ENCODE measurements around the gene PHF12. TPM values are rescaled to one million over a fixed set of nuclear protein-coding genes. Genes with fewer than 3 reads are reported as not detected.
"Not testable (repeated sequence)": the region's sequence is repeated elsewhere in the genome, so short reads cannot be mapped to it uniquely, and the experiment has no call there.

The PHF12 gene
- total RNA-seq, 1 donor from 2014 or later = 58.4 TPM

DNA sequence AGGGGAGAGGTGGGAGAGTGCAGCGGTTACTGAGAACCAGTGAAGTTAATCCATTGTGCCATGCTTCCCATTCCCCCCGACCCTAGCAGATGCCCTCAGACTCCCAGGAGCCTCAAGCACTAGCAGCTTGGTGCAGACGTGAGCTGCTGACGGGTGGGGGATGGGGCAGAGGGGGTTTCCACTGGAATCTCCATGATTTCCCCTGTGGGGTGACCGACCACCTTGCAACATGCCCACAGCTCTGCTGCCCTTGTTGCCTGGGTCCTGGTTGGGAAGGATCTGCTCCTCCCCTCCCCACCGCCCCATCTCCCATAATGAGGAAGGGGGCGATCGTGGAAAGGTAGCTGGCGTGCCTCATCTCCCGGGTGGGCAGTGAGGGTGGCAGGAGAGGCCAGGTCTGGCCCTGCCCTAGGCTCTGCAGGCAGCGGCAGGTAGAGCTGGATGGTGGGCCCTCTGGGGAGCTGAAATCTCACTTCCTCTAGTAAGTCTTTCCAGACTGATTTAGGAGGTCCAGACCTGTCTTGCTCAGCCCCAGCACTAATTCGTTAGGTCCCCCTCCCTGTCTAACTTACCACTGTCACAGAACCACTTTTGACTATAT, 63.3 kb downstream of the PHF12 start:
- Mint-ChIP-seq H3K9me3 (no peaks in the 10 kb centered on the region), H3K27me3 (ENCODE audit: insufficient read depth) (no peaks in the 10 kb centered on the region), H3K27ac (no peak overlapping the region), H3K4me3 (no peak overlapping the region), H3K4me1 (ENCODE audit: low read depth) (peaks cover 31% of the 10 kb centered on the region), H3K36me3 (ENCODE audit: low read depth) (peaks cover 30% of the 10 kb centered on the region)
- DNase-seq (ENCODE audit: low spot score) = no peak
- intact Hi-C loops (cut with micrococcal nuclease) = no loop called here

- peaks cover 33% of the 10 kb centered on the region for H3K36me3 Mint-ChIP-seq (ENCODE audit: low read depth)
- intact Hi-C loops (cut with micrococcal nuclease) = no loop called here
- H3K9me3 Mint-ChIP-seq = no peaks in the 10 kb centered on the region
- peaks cover 16% of the 10 kb centered on the region for H3K4me1 Mint-ChIP-seq (ENCODE audit: low read depth)
- no peak overlapping the region for H3K4me3 Mint-ChIP-seq
- no peak for DNase-seq (ENCODE audit: low spot score)
- no peaks in the 10 kb centered on the region for H3K27me3 Mint-ChIP-seq (ENCODE audit: insufficient read depth)
- no peak overlapping the region for H3K27ac Mint-ChIP-seq
Observed at GRCh38 chr17:28885951-28886350, 65.4 kb downstream of the PHF12 start.

DNA sequence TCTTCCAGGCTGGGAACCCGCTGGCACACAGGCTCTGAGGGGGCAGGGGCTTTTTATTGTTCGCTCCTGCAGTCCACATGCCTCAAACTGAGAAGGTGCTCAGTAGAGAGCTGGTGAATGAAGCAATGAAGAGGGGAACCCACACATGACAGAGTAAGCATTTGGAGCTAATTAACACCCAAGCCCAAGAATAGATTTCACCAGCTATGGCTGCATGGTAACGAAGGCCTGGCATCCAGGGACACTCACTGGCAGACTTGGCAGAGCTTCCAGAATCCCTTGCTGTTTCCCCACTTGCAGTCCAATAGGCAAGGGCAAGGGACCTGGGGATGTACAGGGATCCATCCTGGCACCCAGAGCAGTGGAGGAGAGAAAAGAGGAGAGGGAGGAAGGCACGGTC, 66.0 kb downstream of the PHF12 start:
- H3K27ac Mint-ChIP-seq = no peak overlapping the region

GRCh38 chr17:28883967-28884702, 67.2 kb downstream of the PHF12 start:
- H3K9me3 Mint-ChIP-seq = no peaks in the 10 kb centered on the region
- H3K4me1 Mint-ChIP-seq (ENCODE audit: low read depth) = peaks cover 4% of the 10 kb centered on the region
- H3K27me3 Mint-ChIP-seq (ENCODE audit: insufficient read depth) = no peaks in the 10 kb centered on the region
- DNase-seq (ENCODE audit: low spot score) = no peak
- peaks cover 36% of the 10 kb centered on the region for H3K36me3 Mint-ChIP-seq (ENCODE audit: low read depth)
- H3K27ac Mint-ChIP-seq = peak overlapping the region; percentile 50
- intact Hi-C loops (cut with micrococcal nuclease) = no loop called here
- H3K4me3 Mint-ChIP-seq = no peak overlapping the region

More for the DNA sequence above, 66.0 kb downstream of the PHF12 start:
- intact Hi-C loops (cut with micrococcal nuclease) = no loop called here
- H3K4me3 Mint-ChIP-seq = no peak overlapping the region
- no peaks in the 10 kb centered on the region for H3K27me3 Mint-ChIP-seq (ENCODE audit: insufficient read depth)
- peaks cover 31% of the 10 kb centered on the region for H3K36me3 Mint-ChIP-seq (ENCODE audit: low read depth)
- H3K4me1 Mint-ChIP-seq (ENCODE audit: low read depth) = peaks cover 10% of the 10 kb centered on the region
- no peaks in the 10 kb centered on the region for H3K9me3 Mint-ChIP-seq
- no peak for DNase-seq (ENCODE audit: low spot score)

GRCh38 chr17:28882154-28882895, 69.0 kb downstream of the PHF12 start:
- intact Hi-C loops (cut with micrococcal nuclease) = no loop called here
- DNase-seq (ENCODE audit: low spot score) = no peak
- H3K9me3 Mint-ChIP-seq = no peaks in the 10 kb centered on the region
- peaks cover 49% of the 10 kb centered on the region for H3K36me3 Mint-ChIP-seq (ENCODE audit: low read depth)
- no peak overlapping the region for H3K27ac Mint-ChIP-seq
- peaks cover 8% of the 10 kb centered on the region for H3K4me1 Mint-ChIP-seq (ENCODE audit: low read depth)
- H3K27me3 Mint-ChIP-seq (ENCODE audit: insufficient read depth) = no peaks in the 10 kb centered on the region
- H3K4me3 Mint-ChIP-seq = no peak overlapping the region

- Mint-ChIP-seq H3K27me3 (ENCODE audit: insufficient read depth) (no peaks in the 10 kb centered on the region), H3K27ac (no peak overlapping the region), H3K36me3 (ENCODE audit: low read depth) (peaks cover 46% of the 10 kb centered on the region), H3K4me1 (ENCODE audit: low read depth) (peaks cover 10% of the 10 kb centered on the region), H3K9me3 (no peaks in the 10 kb centered on the region), H3K4me3 (no peak overlapping the region)
- no peak for DNase-seq (ENCODE audit: low spot score)
- intact Hi-C loops (cut with micrococcal nuclease) = no loop called here
Observed at GRCh38 chr17:28881533-28882056, 69.7 kb downstream of the PHF12 start.

DNA sequence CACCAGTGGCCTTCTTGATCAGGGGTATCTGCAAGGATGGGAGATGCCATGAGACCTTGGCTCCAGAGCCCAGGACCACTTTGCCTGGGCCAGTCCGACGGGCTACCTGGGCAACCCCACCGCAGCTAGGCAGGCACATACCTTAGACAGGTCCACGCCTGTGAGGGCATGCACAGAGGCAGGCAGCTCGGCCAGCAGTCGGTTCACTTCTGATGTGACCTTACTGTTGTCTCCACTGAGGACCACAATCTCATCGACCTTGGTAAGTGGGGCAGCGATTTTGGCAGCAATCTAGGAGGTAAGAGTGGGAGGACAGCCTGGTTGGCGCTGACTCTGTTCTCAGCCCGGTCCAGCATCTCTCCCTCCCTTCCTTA, 70.8 kb downstream of the PHF12 start:
- Mint-ChIP-seq H3K4me1 (ENCODE audit: low read depth) (peaks cover 20% of the 10 kb centered on the region), H3K9me3 (no peaks in the 10 kb centered on the region), H3K27ac (no peak overlapping the region)

DNA sequence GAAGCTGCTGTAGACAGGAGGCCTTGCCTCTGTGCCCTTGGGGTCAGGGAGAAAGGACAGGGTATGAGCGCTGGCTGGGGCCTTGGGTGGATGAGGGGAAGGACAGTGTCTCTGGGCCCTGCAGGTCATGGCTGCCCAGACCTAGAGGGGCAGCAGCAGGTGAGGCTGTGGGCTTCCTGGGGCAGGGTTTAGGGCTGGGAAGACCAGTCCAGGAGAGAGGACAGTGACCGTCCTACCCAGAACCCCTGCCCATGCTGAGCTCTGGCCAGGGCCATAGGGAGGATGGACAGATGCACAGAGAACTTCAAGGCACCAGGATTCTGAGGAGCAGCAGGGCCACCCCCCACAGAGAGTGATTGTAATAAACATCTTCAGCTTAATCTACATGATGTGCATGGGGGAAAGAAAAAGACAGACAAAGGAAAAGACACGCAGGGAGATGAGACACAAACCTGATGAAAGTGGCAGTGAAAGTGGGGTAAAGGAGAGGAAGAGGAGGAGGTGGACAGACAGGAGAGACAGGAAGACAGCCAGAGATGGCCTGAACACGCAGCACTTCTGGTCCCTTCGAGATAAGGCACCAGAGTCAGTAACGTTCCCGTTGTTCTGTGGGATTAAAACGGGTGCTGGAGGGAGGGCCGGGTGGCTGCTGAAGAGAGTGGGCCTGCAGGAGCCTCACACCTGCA, 71.3 kb downstream of the PHF12 start:
- peaks cover 40% of the 10 kb centered on the region for H3K36me3 Mint-ChIP-seq (ENCODE audit: low read depth)
- intact Hi-C loops (cut with micrococcal nuclease) = no loop called here
- H3K27ac Mint-ChIP-seq = no peak overlapping the region

More for the DNA sequence above, 70.8 kb downstream of the PHF12 start:
- DNase-seq (ENCODE audit: low spot score) = no peak
- Mint-ChIP-seq H3K4me3 (no peak overlapping the region), H3K36me3 (ENCODE audit: low read depth) (peaks cover 42% of the 10 kb centered on the region), H3K27me3 (ENCODE audit: insufficient read depth) (no peaks in the 10 kb centered on the region)
- intact Hi-C loops (cut with micrococcal nuclease) = no loop called here

GRCh38 chr17:28878981-28879380, 72.3 kb downstream of the PHF12 start:
- Mint-ChIP-seq H3K27me3 (ENCODE audit: insufficient read depth) (no peaks in the 10 kb centered on the region), H3K4me3 (no peak overlapping the region), H3K36me3 (ENCODE audit: low read depth) (peaks cover 35% of the 10 kb centered on the region), H3K9me3 (no peaks in the 10 kb centered on the region), H3K27ac (no peak overlapping the region), H3K4me1 (ENCODE audit: low read depth) (peaks cover 17% of the 10 kb centered on the region)
- DNase-seq (ENCODE audit: low spot score) = no peak
- intact Hi-C loops (cut with micrococcal nuclease) = no loop called here

More for the DNA sequence above, 71.3 kb downstream of the PHF12 start:
- Mint-ChIP-seq H3K27me3 (ENCODE audit: insufficient read depth) (no peaks in the 10 kb centered on the region), H3K4me1 (ENCODE audit: low read depth) (peaks cover 20% of the 10 kb centered on the region), H3K9me3 (no peaks in the 10 kb centered on the region), H3K4me3 (no peak overlapping the region)
- DNase-seq (ENCODE audit: low spot score) = no peak

- intact Hi-C loops (cut with micrococcal nuclease) = no loop called here
- DNase-seq (ENCODE audit: low spot score) = no peak
- Mint-ChIP-seq H3K27me3 (ENCODE audit: insufficient read depth) (no peaks in the 10 kb centered on the region), H3K4me3 (no peak overlapping the region), H3K4me1 (ENCODE audit: low read depth) (peaks cover 17% of the 10 kb centered on the region), H3K9me3 (no peaks in the 10 kb centered on the region), H3K27ac (peak overlapping the region; percentile 13), H3K36me3 (ENCODE audit: low read depth) (peaks cover 34% of the 10 kb centered on the region)
Observed at GRCh38 chr17:28878158-28878910, 73.0 kb downstream of the PHF12 start.

- H3K36me3 Mint-ChIP-seq (ENCODE audit: low read depth) = peaks cover 24% of the 10 kb centered on the region
- H3K9me3 Mint-ChIP-seq; H3K27me3 Mint-ChIP-seq (ENCODE audit: insufficient read depth); DNase-seq (ENCODE audit: low spot score); H3K4me3 Mint-ChIP-seq; H3K27ac Mint-ChIP-seq; intact Hi-C loops (cut with micrococcal nuclease): not testable (repeated sequence)
- H3K4me1 Mint-ChIP-seq (ENCODE audit: low read depth) = peaks cover 17% of the 10 kb centered on the region
Observed at GRCh38 chr17:28877150-28877711, 74.1 kb downstream of the PHF12 start.
